ENCODE data around the gene PDIA4. TPM values are rescaled to one million over a fixed set of nuclear protein-coding genes. Genes with fewer than 3 reads are reported as not detected.

Gene PDIA4
- total RNA-seq, 1 experiment from 2014 or later = 217 TPM

DNA sequence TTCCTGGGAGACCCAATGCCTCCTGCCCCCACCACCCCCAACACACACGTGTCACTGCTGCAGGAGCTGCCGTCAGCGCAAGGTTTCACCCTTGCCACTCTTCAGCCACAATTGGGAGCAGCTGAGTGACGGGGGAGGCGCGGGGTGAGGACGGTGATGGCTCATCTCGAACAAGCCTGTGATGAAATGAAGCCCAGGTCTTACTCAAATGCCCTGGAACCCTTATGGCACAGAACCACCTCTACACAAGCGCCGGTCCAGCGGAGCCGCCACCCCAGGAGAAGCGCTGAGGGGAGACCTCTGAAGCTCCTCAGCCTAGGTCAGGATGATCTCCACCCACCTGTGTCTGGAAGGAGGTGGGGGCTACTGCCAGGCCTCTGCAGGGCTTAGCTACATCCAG is 25.7 kb downstream of the PDIA4 start:
- TF ChIP-seq FOSL1 (IDR thresholded peaks at IDR 0.05; ENCODE audit: low read depth) (no peak), YY1 (IDR thresholded peaks at IDR 0.05; ENCODE audit: extremely low read depth, insufficient replicate concordance, low read depth, low read length) (no peak), ZNF274 (IDR thresholded peaks at IDR 0.05; ENCODE audit: low read depth, low read length) (no peak), TCF7L2 (IDR thresholded peaks at IDR 0.05; ENCODE audit: borderline replicate concordance, extremely low read depth, insufficient read depth, insufficient read length) (no peak), CBX3 (IDR thresholded peaks at IDR 0.05; ENCODE audit: low read depth) (no peak), ELF1 (IDR thresholded peaks at IDR 0.05; ENCODE audit: borderline replicate concordance, low read depth) (no peak), SRF (IDR thresholded peaks at IDR 0.05; ENCODE audit: low read depth) (no peak), POLR2A (IDR thresholded peaks at IDR 0.05; ENCODE audit: borderline replicate concordance, extremely low read depth, insufficient read depth, insufficient read length) (no peak)
- TF ChIP-seq, protein P1, sequence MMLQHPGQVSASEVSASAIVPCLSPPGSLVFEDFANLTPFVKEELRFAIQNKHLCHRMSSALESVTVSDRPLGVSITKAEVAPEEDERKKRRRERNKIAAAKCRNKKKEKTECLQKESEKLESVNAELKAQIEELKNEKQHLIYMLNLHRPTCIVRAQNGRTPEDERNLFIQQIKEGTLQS (IDR thresholded peaks at IDR 0.05) = no peak
- TF ChIP-seq, protein P2, sequence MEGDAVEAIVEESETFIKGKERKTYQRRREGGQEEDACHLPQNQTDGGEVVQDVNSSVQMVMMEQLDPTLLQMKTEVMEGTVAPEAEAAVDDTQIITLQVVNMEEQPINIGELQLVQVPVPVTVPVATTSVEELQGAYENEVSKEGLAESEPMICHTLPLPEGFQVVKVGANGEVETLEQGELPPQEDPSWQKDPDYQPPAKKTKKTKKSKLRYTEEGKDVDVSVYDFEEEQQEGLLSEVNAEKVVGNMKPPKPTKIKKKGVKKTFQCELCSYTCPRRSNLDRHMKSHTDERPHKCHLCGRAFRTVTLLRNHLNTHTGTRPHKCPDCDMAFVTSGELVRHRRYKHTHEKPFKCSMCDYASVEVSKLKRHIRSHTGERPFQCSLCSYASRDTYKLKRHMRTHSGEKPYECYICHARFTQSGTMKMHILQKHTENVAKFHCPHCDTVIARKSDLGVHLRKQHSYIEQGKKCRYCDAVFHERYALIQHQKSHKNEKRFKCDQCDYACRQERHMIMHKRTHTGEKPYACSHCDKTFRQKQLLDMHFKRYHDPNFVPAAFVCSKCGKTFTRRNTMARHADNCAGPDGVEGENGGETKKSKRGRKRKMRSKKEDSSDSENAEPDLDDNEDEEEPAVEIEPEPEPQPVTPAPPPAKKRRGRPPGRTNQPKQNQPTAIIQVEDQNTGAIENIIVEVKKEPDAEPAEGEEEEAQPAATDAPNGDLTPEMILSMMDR (IDR thresholded peaks at IDR 0.05 in 2 of 3, conservative IDR thresholded peaks at IDR 0.05 in 1 of 3; ENCODE audit: borderline replicate concordance in 1 of 3, insufficient read depth in 1 of 3, low read depth in 2 of 3, low read length in 2 of 3) = no peak
- TF ChIP-seq, protein P3, sequence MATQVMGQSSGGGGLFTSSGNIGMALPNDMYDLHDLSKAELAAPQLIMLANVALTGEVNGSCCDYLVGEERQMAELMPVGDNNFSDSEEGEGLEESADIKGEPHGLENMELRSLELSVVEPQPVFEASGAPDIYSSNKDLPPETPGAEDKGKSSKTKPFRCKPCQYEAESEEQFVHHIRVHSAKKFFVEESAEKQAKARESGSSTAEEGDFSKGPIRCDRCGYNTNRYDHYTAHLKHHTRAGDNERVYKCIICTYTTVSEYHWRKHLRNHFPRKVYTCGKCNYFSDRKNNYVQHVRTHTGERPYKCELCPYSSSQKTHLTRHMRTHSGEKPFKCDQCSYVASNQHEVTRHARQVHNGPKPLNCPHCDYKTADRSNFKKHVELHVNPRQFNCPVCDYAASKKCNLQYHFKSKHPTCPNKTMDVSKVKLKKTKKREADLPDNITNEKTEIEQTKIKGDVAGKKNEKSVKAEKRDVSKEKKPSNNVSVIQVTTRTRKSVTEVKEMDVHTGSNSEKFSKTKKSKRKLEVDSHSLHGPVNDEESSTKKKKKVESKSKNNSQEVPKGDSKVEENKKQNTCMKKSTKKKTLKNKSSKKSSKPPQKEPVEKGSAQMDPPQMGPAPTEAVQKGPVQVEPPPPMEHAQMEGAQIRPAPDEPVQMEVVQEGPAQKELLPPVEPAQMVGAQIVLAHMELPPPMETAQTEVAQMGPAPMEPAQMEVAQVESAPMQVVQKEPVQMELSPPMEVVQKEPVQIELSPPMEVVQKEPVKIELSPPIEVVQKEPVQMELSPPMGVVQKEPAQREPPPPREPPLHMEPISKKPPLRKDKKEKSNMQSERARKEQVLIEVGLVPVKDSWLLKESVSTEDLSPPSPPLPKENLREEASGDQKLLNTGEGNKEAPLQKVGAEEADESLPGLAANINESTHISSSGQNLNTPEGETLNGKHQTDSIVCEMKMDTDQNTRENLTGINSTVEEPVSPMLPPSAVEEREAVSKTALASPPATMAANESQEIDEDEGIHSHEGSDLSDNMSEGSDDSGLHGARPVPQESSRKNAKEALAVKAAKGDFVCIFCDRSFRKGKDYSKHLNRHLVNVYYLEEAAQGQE (IDR thresholded peaks at IDR 0.05; ENCODE audit: low read depth) = no peak
- TF ChIP-seq, protein P4, sequence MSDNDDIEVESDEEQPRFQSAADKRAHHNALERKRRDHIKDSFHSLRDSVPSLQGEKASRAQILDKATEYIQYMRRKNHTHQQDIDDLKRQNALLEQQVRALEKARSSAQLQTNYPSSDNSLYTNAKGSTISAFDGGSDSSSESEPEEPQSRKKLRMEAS (IDR thresholded peaks at IDR 0.05) = no peak
- H3K4me1 ChIP-seq (ENCODE audit: control insufficient read depth in 1 of 2, insufficient read depth in 2 of 2, low read length in 2 of 2) = no peaks in the 10 kb centered on the region
- peaks cover 21 to 43% of the 10 kb centered on the region in 2 experiments; a peak in 3 of 4 replicates for H3K36me3 ChIP-seq (ENCODE audit: control insufficient read depth in 1 of 2, insufficient read depth in 2 of 2, low read length in 2 of 2)
- H2AFZ ChIP-seq (ENCODE audit: low read depth, low read length, poor library complexity, severe bottlenecking) = no peak overlapping the region
- H3K4me3 ChIP-seq (replicated peaks in 1 of 2; ENCODE audit: low read depth in 1 of 2, low read length in 2 of 2) = no peak overlapping the region
- no peaks in the 10 kb centered on the region for H3K27me3 ChIP-seq (ENCODE audit: insufficient read depth, low read length)
- no peak overlapping the region for H3K27ac ChIP-seq (ENCODE audit: low read depth, low read length)
- H3K9me3 ChIP-seq (ENCODE audit: control insufficient read depth in 1 of 2, insufficient read depth in 1 of 2, low read depth in 1 of 2, low read length in 2 of 2) = no peaks in the 10 kb centered on the region
- H3K9me2 ChIP-seq (ENCODE audit: insufficient read depth) = no peaks in the 10 kb centered on the region
- POLR2A ChIA-PET = no interaction called here
- intact Hi-C loops (cut with micrococcal nuclease) = no loop called here
- DNase-seq (ENCODE audit: low read depth, low spot score) = no peak
- H4K20me1 ChIP-seq (ENCODE audit: insufficient read depth) = no peaks in the 10 kb centered on the region
- BruUV-seq (replicated peaks) = no TSS peak
- no peak for ATAC-seq
- no peak overlapping the region for H3K4me2 ChIP-seq (ENCODE audit: low read length)
- no peaks in the 10 kb centered on the region for H3K79me2 ChIP-seq (ENCODE audit: insufficient read depth, low read length)
- CTCF ChIA-PET = no interaction called here
- H3K9ac ChIP-seq (ENCODE audit: low read length) = no peak overlapping the region
- RAD21 ChIA-PET (ENCODE audit: low non-redundant PET in 1 of 2, low total read pairs in 2 of 2, uncharacterized antibody in 2 of 2, unreplicated experiment in 2 of 2) = no interaction called here

All from HCT116 (cell line).